ENCODE data around the gene IGF1.

GRCh38 chr12:102508052-102508451 is 27.7 kb upstream of the IGF1 start:
- TF ChIP-seq EZH2phosphoT487 (IDR thresholded peaks at IDR 0.05; ENCODE audit: insufficient read depth, low read depth) (no peak), EZH2 (IDR thresholded peaks at IDR 0.05; ENCODE audit: insufficient read depth, poor library complexity, severe bottlenecking) (no peak)
